GM19467 (cell line): ENCODE results near the gene SEPTIN3.

Experiments
- ATAC-seq: cut with Tn5 transposase; IDR thresholded peaks from one replicate; pipeline ENCODE4 v1.9.1; 2021; ENCODE audit warnings: mild to moderate bottlenecking, moderate library complexity; ENCODE audit not compliant: unreplicated experiment

The SEPTIN3 gene

DNA sequence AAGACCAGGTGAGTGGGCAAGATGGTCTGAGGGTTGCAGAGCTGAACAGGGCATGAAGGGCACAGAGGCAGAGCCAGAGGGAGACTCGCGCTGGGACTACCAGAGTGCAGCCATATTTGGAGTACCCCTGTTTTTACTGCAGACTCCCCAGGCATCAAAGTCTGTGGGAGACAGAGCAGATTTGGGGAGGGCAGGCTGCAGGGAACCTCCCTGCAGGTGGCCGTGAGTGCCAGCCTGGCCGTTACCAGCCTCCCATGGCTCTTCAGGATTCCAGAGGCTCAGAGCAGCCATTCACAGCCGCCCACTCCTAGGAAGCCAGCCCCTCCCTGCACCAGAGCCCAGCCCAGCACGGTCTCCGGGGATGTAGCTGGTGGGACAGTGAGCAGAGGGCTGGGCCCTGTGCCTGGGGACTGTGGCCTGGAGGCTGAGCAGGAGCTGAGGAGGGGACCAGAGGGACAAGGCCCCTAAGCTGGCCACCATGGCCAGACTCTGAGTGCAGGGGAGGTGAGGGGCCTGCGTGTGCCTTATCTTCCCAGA is at the start of gene SEPTIN3:
SEPTIN3 (plus strand) TSS at position 334 of the 537 bp plus-strand sequence. CDS start 2,050 bp downstream, outside the sequence.
- ATAC-seq: no peak

DNA sequence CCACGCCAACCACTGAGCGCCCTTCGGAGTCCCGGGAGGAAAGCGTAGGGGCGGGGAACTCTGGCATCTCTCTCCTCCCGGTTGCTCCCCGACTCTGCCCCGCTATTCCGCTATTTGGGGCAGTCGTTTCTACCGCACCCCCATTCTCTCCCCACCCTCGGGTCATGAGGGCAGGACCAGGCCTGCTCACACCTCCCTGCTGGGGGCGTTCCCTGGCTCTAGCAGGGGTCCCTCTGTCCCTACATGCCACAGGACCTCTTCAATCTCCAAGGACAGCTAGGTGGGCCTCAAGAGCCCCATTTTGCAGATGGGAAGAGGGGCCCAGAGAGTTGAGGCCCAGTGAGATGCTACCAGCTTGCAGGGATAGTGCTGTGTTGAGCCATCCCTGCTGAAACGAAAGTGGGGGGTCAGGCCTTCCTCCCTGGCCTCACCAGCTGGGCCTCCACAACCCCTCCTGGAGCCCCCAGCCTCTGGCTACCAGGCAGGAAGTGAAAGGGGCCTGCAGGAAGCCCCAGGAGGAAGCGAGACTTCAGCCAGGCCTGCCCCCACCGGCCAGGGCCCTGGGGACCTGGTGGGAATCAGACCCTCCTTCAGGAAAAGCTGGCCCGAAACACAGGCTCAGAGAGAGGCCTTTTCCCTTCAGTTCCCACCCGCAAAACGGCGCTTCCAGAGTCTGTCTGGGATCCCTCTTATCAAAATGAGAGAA is 48.8 kb upstream of the SEPTIN3 start:
- ATAC-seq: peak; percentile 23

- ATAC-seq: no peak
These were observed 46.9 kb upstream of the SEPTIN3 start for GRCh38 chr22:41922328-41922727.

- ATAC-seq: no peak
These were observed 46.2 kb upstream of the SEPTIN3 start for GRCh38 chr22:41922940-41923594.

GRCh38 chr22:41923595-41924276 is 45.5 kb upstream of the SEPTIN3 start:
- ATAC-seq: no peak

- peak; percentile 36 for ATAC-seq
These were observed 43.3 kb upstream of the SEPTIN3 start for GRCh38 chr22:41925783-41926460.

- ATAC-seq: no peak
These were observed 41.4 kb upstream of the SEPTIN3 start for GRCh38 chr22:41927813-41928212.

DNA sequence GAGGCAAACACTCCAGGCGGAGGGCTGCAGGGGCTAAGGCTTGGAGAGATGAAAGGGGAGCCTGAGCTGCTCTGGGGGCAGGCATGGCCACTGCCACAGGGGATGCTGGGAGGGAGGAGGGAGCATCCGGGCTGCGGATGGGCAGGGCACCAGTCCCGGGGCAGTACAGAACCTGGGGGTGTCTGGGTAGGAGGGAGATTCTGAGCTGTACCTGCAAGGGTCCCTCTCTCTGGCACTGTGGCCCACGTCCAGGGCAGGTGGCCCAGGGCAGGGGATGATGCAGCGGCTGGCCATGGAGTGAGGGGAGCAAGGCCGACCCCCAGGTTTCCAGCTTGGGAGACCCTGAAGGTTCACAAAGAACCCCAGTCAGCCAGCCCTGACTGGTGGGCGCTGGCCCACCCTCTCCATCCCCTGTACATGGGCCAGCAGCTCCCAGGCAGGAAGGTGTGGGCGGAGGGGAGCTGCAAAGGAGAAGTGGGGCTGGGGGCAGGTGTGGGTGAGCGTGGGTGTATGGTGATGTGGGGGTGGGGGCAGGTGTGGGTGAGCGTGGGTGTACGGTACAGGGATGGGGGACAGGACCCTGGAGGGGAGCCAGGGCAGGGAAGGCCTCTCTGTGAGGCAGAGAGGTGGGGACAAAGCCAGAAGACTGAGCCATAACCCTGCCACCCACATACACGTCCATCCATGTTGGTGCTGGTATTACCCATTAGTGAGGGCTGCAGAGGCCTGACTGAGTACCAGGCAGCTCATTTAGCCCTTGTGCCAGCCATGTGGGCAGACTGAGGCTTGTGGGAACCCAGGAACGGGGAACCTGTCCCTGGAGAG is 40.4 kb upstream of the SEPTIN3 start:
- ATAC-seq: no peak

DNA sequence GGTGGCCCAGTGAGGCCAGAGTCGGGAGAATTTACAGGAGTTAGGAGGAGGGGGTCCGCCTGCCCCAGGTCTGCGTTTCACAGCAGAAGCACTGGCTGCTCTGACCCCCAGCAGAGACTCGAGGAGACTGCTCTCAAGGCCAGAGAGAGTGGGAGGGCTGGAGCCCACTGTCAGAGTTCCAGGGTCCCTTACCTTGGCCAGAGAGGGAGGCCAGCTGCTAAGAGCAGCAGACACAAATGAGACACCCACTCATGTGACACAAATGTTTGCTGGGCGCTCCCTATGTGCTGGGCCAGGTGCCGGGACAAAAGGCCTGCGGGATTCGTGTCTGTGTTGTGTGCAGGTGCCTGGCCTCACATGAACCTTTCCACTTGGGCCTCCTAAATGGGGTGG is 39.8 kb upstream of the SEPTIN3 start:
- no peak for ATAC-seq

- no peak for ATAC-seq
These were observed 37.5 kb upstream of the SEPTIN3 start for GRCh38 chr22:41931701-41932269.

DNA sequence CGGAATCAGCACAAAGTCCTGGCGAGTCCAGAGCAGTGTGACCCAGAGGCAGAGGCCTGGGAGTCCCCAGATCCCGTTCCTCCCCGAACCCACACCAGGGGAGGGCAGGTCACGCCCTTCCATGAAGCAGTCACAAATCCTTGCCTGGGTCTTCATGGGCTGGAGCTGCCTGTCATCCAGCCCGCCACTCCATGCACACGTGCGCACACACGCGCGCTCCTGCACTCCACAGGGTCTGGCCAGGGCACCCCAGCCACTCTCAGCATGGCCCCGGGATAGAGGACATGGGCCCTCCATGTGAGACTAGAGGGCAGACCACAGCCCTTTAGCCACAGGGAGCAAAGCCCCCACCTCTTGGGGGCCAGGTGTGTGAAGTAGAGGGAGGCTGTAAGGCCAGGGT is 36.9 kb upstream of the SEPTIN3 start:
- no peak for ATAC-seq

GRCh38 chr22:41933411-41934177 is 35.6 kb upstream of the SEPTIN3 start:
- ATAC-seq: no peak

DNA sequence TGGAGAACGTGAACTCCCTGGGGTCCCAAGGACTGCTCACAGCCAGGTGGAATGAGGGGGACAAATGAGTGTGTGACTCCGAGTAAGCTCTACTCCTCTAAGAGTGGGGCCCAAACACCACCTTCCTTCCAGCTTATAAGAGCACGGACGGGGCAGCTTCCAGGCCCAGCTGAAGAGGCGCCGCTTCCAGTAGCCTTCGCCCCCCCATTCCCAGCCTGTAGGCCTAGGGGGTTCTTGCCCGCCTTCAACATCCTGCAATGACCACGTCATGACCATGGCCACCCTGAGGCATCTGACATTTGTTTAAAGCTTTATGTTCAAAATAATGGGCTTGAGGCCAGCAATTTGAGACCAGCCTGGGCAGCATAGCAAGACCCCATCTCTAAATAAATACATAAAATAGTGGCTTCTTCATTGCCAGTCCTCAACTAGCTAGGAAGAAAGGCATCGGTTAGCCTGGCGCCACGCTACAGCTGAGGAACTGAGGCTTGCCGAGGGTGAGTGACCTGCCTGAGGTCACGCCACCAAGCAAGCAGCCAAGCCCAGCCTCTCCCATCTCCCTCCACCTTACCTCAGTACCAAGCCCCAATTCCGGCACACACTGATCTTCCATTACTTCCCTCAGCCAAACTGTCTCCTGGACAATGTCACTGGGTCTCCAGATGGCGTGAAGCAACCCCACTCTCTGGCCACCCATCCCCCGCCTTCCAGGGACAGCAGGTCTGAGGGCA is 34.8 kb upstream of the SEPTIN3 start:
- ATAC-seq: no peak

DNA sequence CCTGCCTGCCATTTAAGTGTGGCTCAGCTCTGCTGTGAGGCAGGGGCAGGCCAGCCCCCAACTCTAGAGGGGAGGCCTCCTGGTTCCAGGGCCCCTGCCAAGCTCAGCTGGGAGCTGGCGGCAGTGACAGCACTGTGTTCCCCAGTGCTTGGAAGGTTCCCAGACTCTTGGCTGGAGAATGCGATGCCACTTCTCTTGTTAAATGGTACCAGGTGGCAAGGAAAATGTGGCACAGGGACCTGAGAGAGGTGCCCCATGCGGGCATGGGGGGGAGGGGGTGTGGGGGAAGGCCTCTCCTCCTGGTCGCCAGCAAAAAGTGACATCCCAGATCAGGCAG is 34.3 kb upstream of the SEPTIN3 start:
- ATAC-seq: no peak

- no peak for ATAC-seq
These were observed 33.7 kb upstream of the SEPTIN3 start for GRCh38 chr22:41935509-41935908.

DNA sequence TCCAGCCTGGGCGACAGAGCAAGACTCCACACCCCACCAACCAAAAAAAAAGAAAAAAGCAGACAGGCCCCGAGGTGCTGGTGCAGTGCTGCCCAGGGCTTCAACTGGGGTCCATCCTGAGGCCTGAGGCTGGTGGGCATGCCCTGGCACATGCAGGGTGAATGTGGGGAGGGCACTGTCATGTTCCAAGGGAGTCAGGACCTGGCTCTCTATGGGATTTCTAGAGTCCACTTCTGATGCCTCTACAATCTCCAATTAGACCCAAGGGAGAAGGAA is 32.4 kb upstream of the SEPTIN3 start:
- no peak for ATAC-seq

- peak; percentile 41 for ATAC-seq
These were observed 29.0 kb upstream of the SEPTIN3 start for GRCh38 chr22:41939981-41940831.
